ENCODE results near the gene PPOX. TPM values are rescaled to one million over a fixed set of nuclear protein-coding genes. Genes with fewer than 3 reads are reported as not detected.

PPOX gene
- total RNA-seq (2014; rRNA removed; shearing (Covaris generic)), result 37.1 and 39.9 TPM in 2 replicates

DNA sequence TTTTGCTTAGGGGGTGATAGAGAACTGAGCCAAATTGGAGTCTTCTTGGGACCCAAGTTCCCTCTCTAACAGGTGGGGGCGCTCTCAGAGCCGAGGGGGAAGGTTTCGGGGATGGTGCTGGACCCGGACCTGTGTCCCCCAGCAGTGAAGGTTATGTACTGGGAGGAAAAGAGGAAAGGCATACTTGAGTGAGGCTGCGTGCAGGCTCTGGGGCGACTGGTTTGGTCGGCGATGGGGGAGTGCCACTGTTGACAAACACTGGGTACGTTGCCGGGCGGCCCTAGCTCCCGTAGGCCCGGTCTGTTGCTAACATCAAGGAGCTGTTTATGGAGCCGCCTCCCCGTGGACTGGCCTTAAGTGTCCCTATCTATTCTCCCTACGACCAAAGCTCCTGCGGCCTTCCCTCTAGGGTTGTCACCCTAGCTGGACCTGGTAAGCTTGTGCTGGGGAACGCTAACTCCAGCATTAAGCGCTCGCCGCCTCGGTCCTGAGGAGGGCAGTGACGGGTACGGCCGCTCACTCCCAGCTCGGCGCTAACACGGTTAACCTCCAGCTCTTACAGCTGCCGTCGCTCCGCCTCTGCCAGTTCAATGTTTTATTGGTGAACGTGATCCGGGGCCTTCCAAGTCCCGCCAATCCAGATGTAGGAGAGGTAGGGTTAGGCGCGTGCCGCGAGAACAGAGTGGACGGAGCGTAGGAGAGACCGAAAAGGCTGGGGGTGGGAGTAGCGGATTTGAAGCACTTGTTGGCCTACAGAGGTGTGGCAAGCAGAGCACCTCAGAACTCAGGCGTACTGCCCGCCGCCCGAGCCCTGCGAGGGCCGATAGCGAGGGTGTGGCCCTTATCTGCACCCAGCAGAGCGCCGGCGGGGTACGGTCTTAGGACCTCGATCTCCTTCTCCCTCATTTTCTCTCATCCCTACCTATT, at the start of gene PPOX:
Gene PPOX (plus strand): TSS at position 685 of the 927 bp plus-strand sequence. CDS start 422 bp downstream, outside the sequence.
- peak; percentile 99 for DNase-seq (ENCODE audit: low spot score)

GRCh38 chr1:161117759-161118581, 48.3 kb upstream of the PPOX start, which contains the start of the genes NIT1 and PFDN2:
Gene NIT1 (plus strand): TSS chr1:161118105. CDS start chr1:161118177, 72 bp downstream.
Gene PFDN2 (minus strand): TSS chr1:161118037. CDS start chr1:161118026, 11 bp downstream.
- DNase-seq (ENCODE audit: low spot score), result peak; percentile 79

- peak; percentile 56 for DNase-seq (ENCODE audit: low spot score)
These were observed 46.9 kb upstream of the PPOX start for GRCh38 chr1:161119092-161119903.

- DNase-seq (ENCODE audit: low spot score), result no peak
These were observed 45.1 kb upstream of the PPOX start for GRCh38 chr1:161121042-161121650.

DNA sequence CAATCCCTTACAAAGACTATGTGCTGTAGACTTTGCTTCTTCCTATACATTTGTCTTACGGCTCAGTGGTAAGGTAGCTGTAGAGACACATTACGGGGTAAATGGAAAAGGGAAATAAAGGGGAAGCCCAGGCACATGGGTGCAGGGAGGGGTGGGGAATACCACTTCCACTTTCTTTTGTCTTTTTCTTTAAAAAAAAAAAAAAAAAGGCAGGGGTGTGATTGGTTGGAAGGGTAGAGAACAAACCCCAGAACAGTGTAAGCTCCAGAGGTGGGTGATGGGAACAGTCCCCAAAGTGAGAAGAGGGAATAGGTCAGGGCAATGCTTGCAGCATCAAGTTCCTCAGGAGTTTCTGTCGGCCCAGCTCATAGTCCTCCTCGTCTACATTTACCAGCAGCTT, 44.4 kb upstream of the PPOX start:
- no peak for DNase-seq (ENCODE audit: low spot score)

DNA sequence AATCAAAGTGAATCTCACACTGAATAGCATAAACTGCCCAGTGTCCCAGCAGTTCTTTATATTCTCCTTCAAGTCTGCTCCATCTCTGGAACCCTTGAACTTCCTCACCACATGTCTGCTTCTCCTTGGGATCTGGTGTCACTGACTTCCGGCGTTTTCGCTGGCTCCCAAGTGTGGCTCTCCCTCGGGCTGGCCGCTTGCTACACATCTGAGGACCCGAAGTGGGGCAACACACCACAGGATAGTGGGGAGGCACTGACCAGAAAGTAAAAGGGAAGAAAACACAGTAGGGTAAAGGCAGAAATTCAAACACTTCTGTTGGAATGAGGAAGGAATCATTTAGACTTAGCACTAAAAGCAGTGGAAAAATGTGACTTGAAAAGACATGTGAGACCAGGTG, 43.3 kb upstream of the PPOX start:
- DNase-seq (ENCODE audit: low spot score), result no peak

- no peak for DNase-seq (ENCODE audit: low spot score)
These were observed 38.6 kb upstream of the PPOX start for GRCh38 chr1:161127649-161128048.

DNA sequence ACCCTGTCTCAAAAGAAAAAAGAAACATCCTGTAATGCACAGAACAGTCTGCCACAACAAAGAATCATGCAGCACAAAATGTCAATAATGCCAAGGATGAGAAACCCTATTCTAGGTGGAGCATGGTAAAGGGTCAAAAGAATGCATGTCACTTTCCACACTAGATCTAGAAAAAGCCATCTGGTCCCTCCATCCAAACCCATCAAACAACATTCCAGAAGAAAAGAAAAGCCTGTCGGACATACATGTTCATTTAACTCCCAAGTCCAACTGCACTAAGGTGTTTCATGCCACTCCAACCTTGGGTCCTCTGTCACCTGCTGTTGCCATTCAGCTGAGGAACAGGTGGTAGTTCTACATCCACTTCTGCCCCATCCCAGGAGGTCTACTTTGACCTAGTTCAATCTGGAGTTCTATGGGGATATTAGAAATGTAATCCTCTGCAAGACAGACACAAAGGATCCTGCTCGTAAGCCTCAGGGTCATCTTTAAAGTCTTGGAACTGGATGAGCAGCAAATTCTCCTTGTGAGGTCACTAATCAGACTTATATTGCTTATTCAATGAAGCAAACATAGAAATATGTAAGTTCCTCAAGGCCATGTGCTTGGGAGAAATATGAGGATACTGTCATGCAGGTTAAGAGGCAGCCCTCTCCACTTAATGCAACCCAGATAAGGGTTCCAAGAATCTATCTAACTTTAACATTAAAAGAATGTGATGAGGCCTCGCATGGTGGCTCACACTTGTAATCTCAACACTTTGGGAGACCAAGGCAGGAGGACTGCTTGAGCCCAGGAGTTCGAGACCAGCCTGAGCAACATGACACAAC, 37.4 kb upstream of the PPOX start:
- no peak for DNase-seq (ENCODE audit: low spot score)

DNA sequence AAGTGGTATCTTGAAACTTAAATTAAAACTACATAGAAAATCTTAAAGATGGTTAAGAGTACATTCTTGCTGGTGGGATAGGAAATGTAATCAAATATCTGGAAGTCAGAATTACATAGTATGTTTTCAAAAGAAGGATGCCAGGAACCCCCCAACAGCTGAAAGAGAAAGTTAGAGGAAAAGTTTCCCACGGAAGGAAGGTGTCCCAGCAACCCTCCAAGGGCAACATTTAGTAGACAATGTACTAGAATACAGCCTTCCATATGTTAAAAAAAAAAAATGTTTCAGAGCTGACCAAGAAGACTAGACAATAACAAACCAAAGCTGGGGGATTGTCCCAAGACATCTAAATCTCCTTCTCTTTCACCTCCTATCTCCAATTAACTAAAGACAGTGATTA, 36.0 kb upstream of the PPOX start:
- no peak for DNase-seq (ENCODE audit: low spot score)

DNA sequence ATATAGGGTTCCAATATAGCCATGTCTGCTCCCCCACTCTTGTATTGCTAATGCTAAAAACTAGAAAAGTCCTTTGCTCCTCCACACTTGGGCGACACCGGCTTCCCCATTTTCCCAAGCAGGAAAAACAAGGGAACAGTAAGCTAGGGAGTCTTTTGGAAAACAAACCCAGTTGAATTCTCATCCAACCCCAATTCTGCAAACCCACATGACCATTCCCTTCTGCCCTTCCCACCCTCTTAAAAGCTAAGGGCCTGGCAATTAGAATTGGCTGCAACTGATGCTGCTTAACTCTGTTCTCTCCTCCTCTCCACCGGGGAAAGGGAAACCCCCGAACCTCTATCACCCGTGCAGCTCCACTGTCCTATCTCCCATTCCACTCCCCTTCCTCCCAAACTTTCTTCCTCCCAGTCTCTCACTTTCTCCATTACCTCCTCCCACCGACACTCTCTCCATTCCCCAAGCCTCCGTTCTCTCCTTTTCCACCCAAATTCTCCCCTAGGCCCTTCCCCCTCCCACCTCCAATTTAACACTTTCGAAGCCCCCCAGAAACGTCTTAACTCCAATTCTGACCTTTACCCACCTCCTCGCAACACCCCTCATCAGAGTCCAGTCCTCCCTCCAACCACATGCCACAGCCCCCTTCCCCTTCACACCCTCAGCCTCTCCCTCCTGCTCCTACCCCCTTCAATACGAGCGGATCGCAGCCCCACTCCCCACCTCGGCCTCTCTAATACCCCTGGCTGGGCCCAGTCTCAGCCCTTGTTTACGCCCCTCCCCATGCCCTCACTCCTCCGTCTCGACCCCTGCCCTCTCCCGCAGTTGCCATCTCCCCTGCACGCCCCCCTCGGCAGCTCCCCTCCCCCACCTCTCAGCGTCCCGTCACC, 34.5 kb upstream of the PPOX start:
- peak; percentile 52 for DNase-seq (ENCODE audit: low spot score)

DNA sequence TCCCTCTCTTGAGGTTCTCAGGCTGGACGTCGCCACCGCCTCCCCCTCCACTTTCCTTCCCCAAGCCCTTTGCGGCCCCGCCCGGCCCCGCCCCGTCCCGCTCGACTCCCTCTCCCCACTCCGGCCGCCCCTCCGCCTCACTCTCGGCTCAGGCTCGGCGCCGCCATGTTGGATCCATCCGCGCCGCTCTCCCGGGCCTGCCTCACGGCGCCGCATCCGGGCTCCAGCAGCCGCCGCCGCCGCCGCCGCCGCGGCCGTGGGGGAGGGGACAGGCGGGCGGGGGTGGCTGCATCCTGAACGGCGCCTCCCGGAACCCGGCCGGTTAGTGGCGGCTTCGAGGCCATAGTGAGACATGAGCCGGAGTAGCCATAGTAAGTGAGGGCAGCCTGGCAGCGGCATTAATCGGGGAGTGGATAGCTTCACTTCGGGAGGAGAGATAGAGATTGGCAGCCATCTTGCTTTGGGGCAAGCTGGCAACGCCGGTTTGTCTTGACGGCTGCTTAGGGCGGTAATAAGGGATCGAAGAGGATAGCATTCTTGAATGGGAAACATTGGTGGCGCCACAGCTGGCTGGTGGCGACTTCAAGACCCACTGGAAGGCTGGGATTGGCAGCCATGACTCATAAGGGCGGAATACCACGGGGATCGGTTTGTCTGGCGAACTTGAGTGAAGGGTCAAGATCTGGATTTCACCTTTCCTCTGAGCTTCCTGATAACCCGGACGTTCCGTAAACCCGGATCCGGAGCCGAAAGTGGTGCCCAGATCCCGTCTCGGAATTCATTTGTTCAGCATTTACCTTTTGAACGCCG, 33.6 kb upstream of the PPOX start, which contains the start of gene DEDD:
Gene DEDD (minus strand): TSS at position 258 of the 810 bp plus-strand sequence. CDS start 8,205 bp downstream, outside the sequence.
- peak; percentile 99 for DNase-seq (ENCODE audit: low spot score)

- no peak for DNase-seq (ENCODE audit: low spot score)
These were observed 32.9 kb upstream of the PPOX start for GRCh38 chr1:161133220-161133740.

GRCh38 chr1:161137881-161138280, 28.3 kb upstream of the PPOX start:
- no peak for DNase-seq (ENCODE audit: low spot score)

- no peak for DNase-seq (ENCODE audit: low spot score)
These were observed 27.8 kb upstream of the PPOX start for GRCh38 chr1:161138431-161138830.

DNA sequence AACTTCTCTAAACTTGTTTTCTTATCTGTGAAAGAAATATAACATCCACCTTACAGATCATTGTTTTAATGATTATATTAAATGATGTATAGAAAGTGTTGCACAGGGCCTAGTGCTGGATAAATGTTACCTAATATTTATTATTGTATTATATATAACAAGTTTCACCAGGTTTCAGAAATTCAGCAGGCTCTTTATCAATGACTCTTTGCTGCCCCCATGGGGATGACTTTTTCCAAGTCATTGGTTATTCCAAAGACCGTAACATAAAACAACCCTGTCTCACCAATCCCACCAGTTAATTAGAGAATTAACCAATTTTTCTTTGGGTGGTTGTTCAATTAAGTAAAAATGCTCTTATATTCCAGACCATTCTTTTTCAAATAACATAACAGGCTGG, 26.5 kb upstream of the PPOX start:
- peak; percentile 50 for DNase-seq (ENCODE audit: low spot score)

GRCh38 chr1:161140755-161141400, 25.3 kb upstream of the PPOX start:
- no peak for DNase-seq (ENCODE audit: low spot score)

DNA sequence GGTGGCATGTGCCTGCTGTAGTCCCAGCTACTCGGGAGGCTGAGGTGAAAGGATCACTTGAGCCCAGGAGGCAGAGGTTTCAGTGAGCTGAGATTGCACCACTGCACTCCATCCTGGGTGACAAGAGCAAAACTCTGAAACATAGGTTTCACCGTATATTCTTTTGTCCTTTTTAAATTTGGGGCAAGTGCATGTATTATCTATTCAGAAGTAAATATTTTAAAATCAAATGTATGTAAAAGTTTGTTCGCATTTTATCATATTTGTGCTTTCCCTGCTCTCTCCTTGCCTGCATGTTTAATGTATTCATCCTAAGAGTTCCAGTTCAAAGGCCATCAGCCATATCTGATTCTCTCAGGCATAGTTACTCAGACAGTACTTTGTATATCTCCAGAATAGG, 20.4 kb upstream of the PPOX start:
- no peak for DNase-seq (ENCODE audit: low spot score)

Measured in A172 (cell line).